Suprapubic skin (tissue), 3 donors: ENCODE data around the gene PLEKHH1.

ENCODE experiments used
- CTCF ChIP-seq, 2 donors: fragments of 200-600 bp in 1 of 2; fragments of 450-650 bp in 1 of 2; sonication (generic) in 1 of 2; IDR thresholded peaks; one replicate each; pipeline ENCODE4 v1.5.1; 2016 to 2019; ENCODE audit warnings: antibody characterized with exemption in 2 of 2, mild to moderate bottlenecking in 1 of 2, moderate library complexity in 1 of 2
- POLR2A ChIP-seq, 2 donors: fragments of 450-650 bp; IDR thresholded peaks; one replicate each; pipeline ENCODE4 v1.6.1; 2017; ENCODE audit warnings: antibody characterized with exemption in 2 of 2, mild to moderate bottlenecking in 2 of 2, moderate library complexity in 2 of 2

GRCh38 chr14:67630186-67630585, 97.1 kb downstream of the PLEKHH1 start:
- no peak for TF ChIP-seq CTCF (IDR thresholded peaks at IDR 0.05)
- TF ChIP-seq POLR2A (IDR thresholded peaks at IDR 0.05), result no peak
